ENCODE results near the gene MFSD11. TPM values are rescaled to one million over a fixed set of nuclear protein-coding genes. Genes with fewer than 3 reads are reported as not detected.
"Not testable (repeated sequence)": the region's sequence is repeated elsewhere in the genome, so short reads cannot be mapped to it uniquely, and the experiment has no call there.

Gene MFSD11
- polyA plus RNA-seq, 2 of the 4 experiments (the other 2 are of a cell fraction) = 17.5 to 26.0 TPM

GRCh38 chr17:76815907-76816589, 78.1 kb downstream of the MFSD11 start:
- H3K4me2 ChIP-seq, FAIRE-seq, H3K27ac ChIP-seq, H3K4me1 ChIP-seq, H3K4me3 ChIP-seq, H3K9me3 ChIP-seq: not testable (repeated sequence)
- ChIA-PET CTCF (interaction anchor here (0.6 to 7.0 kb wide), 28 partner anchors 9 to 402 kb away, joined by 3 to 98 read pairs (median 5); partner anchors contain the start of gene MGAT5B), POLR2A (interaction anchor here (0.7 kb wide), 1 partner anchor 302 kb away, joined by 3 read pairs; no protein-coding TSS in a partner anchor)
- 62% methylated on average over 9 of the region's 9 CpGs for WGBS (ENCODE audit: missing lambda C conversion rate)
- ATAC-seq (peak; percentile 57 to 66), DNase-seq (ENCODE audit: low read depth in 1 of 2, low spot score in 1 of 2) (peak in 1 of 2 experiments; percentile 27)

DNA sequence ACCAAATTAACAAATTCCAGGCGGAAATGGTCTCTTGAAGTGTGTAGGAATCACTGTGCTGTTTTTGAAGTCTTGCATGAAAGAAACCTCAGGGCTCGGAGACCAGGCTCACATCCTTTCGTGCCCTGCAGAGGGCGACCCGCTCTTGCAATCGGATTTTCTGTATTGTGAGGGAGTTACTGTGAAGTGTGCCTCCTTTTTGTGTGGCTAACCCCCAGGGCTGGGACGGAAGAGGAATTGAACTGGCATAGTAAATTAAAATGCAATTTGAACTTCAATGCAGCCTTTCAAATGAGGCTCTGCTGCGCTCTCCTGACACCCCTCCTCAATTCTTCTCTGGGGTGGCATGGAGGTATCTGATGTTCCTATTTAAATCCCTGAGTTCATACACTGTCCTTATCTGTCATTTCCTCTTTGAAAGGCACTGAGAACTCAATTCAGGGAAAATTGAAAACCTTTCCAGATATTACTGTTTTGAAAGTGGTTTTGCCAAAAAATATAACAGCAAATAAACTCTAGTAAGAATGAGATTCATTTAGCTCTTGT, 78.7 kb downstream of the MFSD11 start:
- TF ChIP-seq JUN (IDR thresholded peaks at IDR 0.05) = no peak
- peak; percentile 88 for TF ChIP-seq CTCF (IDR thresholded peaks at IDR 0.05)
- TF ChIP-seq SMC3 (IDR thresholded peaks at IDR 0.05) = peak; percentile 86
- TF ChIP-seq RAD21 (conservative IDR thresholded peaks at IDR 0.05 in 1 of 2, IDR thresholded peaks at IDR 0.05 in 1 of 2) = peak; percentile 88 to 91
- ChIA-PET CTCF (interaction anchor here (0.6 to 7.0 kb wide), 42 partner anchors 10 to 401 kb away, joined by 3 to 98 read pairs (median 4); partner anchors contain the start of gene MGAT5B), POLR2A (no interaction called here)
- no peak overlapping the region for H3K4me2 ChIP-seq
- 16% methylated on average over 8 of the region's 8 CpGs for WGBS (ENCODE audit: missing lambda C conversion rate)
- H3K9me3 ChIP-seq = no peaks in the 10 kb centered on the region
- FAIRE-seq (peak; percentile 84), DNase-seq (ENCODE audit: low read depth in 1 of 2, low spot score in 1 of 2) (peak; percentile 75 to 85), ATAC-seq (peak; percentile 93 to 95)
- no peak overlapping the region for H3K27ac ChIP-seq
- no peaks in the 10 kb centered on the region for H3K4me1 ChIP-seq
- H3K4me3 ChIP-seq = no peak overlapping the region

GRCh38 chr17:76820039-76820438, 82.1 kb downstream of the MFSD11 start:
- Histone ChIP-seq H3K9me3 (no peaks in the 10 kb centered on the region), H3K4me2 (no peak overlapping the region), H3K4me3 (no peak overlapping the region), H3K4me1 (no peaks in the 10 kb centered on the region), H3K27ac (no peak overlapping the region)
- peak in 1 of 2 experiments; percentile 12; a peak in 1 of 6 replicates for ATAC-seq
- WGBS (ENCODE audit: missing lambda C conversion rate) = 30% methylated on average over 1 of the region's 1 CpG
- DNase-seq (ENCODE audit: low read depth in 1 of 2, low spot score in 1 of 2) = no peak
- TF ChIP-seq CBX8 (IDR thresholded peaks at IDR 0.05) (no peak), MAZ (IDR thresholded peaks at IDR 0.05; ENCODE audit: borderline replicate concordance, low read depth, low read length) (no peak), HOXB13 (CRISPR knock-in tag; IDR thresholded peaks at IDR 0.05; ENCODE audit: low read depth) (no peak), FOSL2 (IDR thresholded peaks at IDR 0.05) (no peak), FOSL2 (CRISPR knock-in tag; IDR thresholded peaks at IDR 0.05) (no peak), ZC3H11A (IDR thresholded peaks at IDR 0.05) (no peak), KDM5A (IDR thresholded peaks at IDR 0.05) (no peak), ELK1 (IDR thresholded peaks at IDR 0.05; ENCODE audit: low read depth, low read length) (no peak), NPAS2 (CRISPR knock-in tag; IDR thresholded peaks at IDR 0.05; ENCODE audit: borderline replicate concordance) (no peak), HEYL (CRISPR knock-in tag; IDR thresholded peaks at IDR 0.05) (no peak), ATOH8 (CRISPR knock-in tag; IDR thresholded peaks at IDR 0.05; ENCODE audit: low read depth) (no peak)
- TF ChIP-seq, protein P1, sequence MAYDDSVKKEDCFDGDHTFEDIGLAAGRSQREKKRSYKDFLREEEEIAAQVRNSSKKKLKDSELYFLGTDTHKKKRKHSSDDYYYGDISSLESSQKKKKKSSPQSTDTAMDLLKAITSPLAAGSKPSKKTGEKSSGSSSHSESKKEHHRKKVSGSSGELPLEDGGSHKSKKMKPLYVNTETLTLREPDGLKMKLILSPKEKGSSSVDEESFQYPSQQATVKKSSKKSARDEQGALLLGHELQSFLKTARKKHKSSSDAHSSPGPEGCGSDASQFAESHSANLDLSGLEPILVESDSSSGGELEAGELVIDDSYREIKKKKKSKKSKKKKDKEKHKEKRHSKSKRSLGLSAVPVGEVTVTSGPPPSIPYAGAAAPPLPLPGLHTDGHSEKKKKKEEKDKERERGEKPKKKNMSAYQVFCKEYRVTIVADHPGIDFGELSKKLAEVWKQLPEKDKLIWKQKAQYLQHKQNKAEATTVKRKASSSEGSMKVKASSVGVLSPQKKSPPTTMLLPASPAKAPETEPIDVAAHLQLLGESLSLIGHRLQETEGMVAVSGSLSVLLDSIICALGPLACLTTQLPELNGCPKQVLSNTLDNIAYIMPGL (CRISPR knock-in tag; IDR thresholded peaks at IDR 0.05; ENCODE audit: borderline replicate concordance) = no peak
- CTCF ChIA-PET = interaction anchor here (0.8 to 7.0 kb wide), 6 partner anchors 13 to 248 kb away, joined by 3 to 98 read pairs (median 6); partner anchors contain the start of gene MGAT5B
- POLR2A ChIA-PET = no interaction called here
- no peak for FAIRE-seq
